Measurements from ENCODE around the gene RSBN1L. TPM values are rescaled to one million over a fixed set of nuclear protein-coding genes. Genes with fewer than 3 reads are reported as not detected.
A peak's percentile ranks its signal among the peaks of the same experiment; 100 is the strongest.

RSBN1L gene
- polyA plus RNA-seq, 1 donor from 2014 or later = 8.0 TPM

- peaks cover 15% of the 10 kb centered on the region for H3K36me3 Mint-ChIP-seq
- H3K27ac Mint-ChIP-seq = no peak overlapping the region
- H3K4me1 Mint-ChIP-seq = peaks cover 38 to 56% (median 40%) of the 10 kb centered on the region in 3 donors
- H3K9me3 Mint-ChIP-seq = peaks cover 2 to 18% (median 5%) of the 10 kb centered on the region in 3 donors
- H3K4me3 Mint-ChIP-seq = peak overlapping the region in 2 of 4 donors; percentile 48 to 68
- no peaks in the 10 kb centered on the region for H3K27me3 Mint-ChIP-seq
These were observed 112.3 kb downstream of the RSBN1L start for GRCh38 chr7:77808517-77808916.

DNA sequence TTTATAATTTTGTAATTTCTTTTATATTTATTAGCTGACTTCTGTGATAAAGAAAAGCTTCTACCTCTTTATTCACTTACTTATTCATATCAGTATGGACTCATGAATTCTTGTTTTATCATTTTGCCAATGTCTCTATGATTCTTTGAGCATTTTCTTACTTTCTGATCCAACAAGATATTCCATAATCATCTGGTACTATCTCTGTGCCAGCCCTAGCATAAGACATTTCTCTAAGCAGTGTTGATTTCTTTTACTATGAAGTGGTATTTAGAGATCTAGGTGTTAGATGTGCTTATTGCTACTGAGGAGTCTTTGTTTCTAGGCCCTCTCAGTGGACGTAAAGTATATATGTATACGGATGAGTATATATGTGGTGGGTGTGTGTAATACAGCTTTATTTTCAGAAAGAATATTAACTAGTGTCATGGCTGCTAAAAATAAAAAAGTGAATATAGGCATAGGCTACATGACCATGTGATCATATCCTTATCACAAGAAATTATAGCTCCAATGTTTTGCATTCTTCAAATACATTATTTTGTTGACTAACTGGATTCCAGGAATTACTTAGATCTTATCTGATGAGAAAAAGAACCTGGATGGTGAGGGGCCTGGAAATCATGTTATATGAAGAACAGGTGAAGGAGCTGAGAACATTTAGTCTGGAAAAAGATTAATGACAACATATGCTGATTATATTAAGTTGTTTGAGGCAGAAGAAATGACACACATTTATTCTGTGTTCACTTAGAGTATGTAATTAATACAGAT lies 115.4 kb downstream of the RSBN1L start:
- peaks cover 0 to 21% (median 3%) of the 10 kb centered on the region in 3 donors for H3K9me3 Mint-ChIP-seq
- H3K27me3 Mint-ChIP-seq = no peaks in the 10 kb centered on the region
- peak overlapping the region in 1 of 3 donors; percentile 78 for H3K27ac Mint-ChIP-seq
- peaks cover 32 to 54% (median 35%) of the 10 kb centered on the region in 3 donors for H3K4me1 Mint-ChIP-seq
- H3K36me3 Mint-ChIP-seq = peaks cover 11% of the 10 kb centered on the region
- peak overlapping the region in 2 of 4 donors; percentile 30 to 39 for H3K4me3 Mint-ChIP-seq

DNA sequence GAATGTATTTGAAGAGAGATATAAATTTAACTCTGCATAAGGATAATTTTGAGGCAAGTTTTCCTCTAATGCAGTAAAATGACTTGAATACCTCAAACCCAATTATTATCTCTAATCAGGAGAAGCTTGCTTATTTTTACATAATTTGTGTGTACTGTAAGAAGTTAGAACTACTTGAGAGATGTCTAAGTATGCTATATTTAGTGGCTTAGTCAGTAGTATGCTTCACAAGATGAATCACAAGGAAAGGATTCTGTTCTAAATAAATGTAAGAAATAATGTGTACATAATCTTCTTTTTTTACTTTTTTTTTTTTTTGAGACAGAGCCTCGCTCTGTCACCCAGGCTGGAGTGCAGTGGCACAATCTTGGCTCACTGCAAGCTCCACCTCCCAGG lies 116.0 kb downstream of the RSBN1L start:
- H3K36me3 Mint-ChIP-seq = peaks cover 13% of the 10 kb centered on the region
- H3K9me3 Mint-ChIP-seq = peaks cover under 1 to 22% (median 3%) of the 10 kb centered on the region in 3 donors
- peak overlapping the region in 1 of 4 donors; percentile 30 for H3K4me3 Mint-ChIP-seq
- H3K27ac Mint-ChIP-seq = peak overlapping the region in 2 of 3 donors; percentile 17 to 78
- H3K4me1 Mint-ChIP-seq = peaks cover 32 to 59% (median 38%) of the 10 kb centered on the region in 3 donors
- H3K27me3 Mint-ChIP-seq = no peaks in the 10 kb centered on the region

DNA sequence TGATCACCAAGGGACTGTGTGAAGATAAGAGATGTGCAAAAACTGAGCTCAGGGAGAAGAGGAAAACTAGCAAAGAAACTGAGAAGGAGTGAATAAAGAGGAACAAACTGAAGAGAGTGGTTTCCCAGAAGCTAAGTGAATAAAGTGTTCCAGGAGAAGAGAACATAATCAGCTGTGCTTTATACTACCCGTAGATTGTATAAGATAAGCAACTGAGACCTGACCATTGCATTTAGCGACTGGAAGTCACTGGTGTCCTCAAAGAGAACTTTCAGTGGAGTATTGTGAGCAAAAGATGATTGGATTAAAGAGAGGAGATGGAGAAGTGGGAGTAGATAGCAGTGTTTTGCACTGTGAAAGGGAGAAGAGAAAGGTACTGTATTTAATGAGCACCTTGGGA lies 116.9 kb downstream of the RSBN1L start:
- H3K27ac Mint-ChIP-seq = peak overlapping the region in 2 of 3 donors; percentile 5 to 84
- H3K4me3 Mint-ChIP-seq = peak overlapping the region in 2 of 4 donors; percentile 23 to 42
- no peaks in the 10 kb centered on the region for H3K27me3 Mint-ChIP-seq
- H3K4me1 Mint-ChIP-seq = peaks cover 31 to 57% (median 38%) of the 10 kb centered on the region in 3 donors
- peaks cover 2 to 16% (median 3%) of the 10 kb centered on the region in 3 donors for H3K9me3 Mint-ChIP-seq
- H3K36me3 Mint-ChIP-seq = peaks cover 11% of the 10 kb centered on the region

- H3K4me3 Mint-ChIP-seq = peak overlapping the region in 2 of 4 donors; percentile 12 to 14
- H3K36me3 Mint-ChIP-seq = peaks cover 24% of the 10 kb centered on the region
- H3K4me1 Mint-ChIP-seq = peaks cover 24 to 52% (median 36%) of the 10 kb centered on the region in 3 donors
- H3K27me3 Mint-ChIP-seq = no peaks in the 10 kb centered on the region
- peaks cover 13 to 30% (median 20%) of the 10 kb centered on the region in 3 donors for H3K9me3 Mint-ChIP-seq
- H3K27ac Mint-ChIP-seq = no peak overlapping the region
These were observed 122.8 kb downstream of the RSBN1L start for GRCh38 chr7:77819021-77819420.

GRCh38 chr7:77820967-77821366 lies 124.7 kb downstream of the RSBN1L start:
- Mint-ChIP-seq H3K9me3 (peaks cover 13 to 36% (median 24%) of the 10 kb centered on the region in 3 donors), H3K27me3 (no peaks in the 10 kb centered on the region), H3K4me1 (peaks cover 30 to 57% (median 34%) of the 10 kb centered on the region in 3 donors), H3K36me3 (peaks cover 24% of the 10 kb centered on the region), H3K4me3 (peak overlapping the region in 2 of 4 donors; percentile 50 to 77), H3K27ac (peak overlapping the region in 2 of 3 donors; percentile 71 to 76)

DNA sequence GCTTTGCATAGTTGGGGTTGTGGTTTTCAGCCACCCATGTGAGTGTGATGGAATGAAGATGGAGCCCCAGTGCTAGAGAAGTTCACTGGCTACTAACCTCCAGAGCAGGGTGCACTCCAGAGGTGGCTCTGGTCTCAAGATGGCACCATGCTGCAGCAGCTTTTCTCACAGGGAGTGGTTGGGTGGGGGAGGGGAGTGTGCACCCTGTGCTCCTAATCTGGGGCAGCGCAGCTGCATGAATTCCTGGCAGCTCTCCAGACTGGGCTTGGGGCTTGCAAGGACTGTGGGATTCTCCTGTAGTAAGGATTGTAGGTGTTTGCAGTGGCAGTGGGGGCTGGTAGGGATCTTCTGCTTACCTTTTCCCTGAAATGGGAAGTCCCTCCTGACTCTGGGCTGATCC lies 126.0 kb downstream of the RSBN1L start:
- H3K4me3 Mint-ChIP-seq = peak overlapping the region in 1 of 4 donors; percentile 74
- peaks cover 13 to 34% (median 24%) of the 10 kb centered on the region in 3 donors for H3K9me3 Mint-ChIP-seq
- H3K36me3 Mint-ChIP-seq = peaks cover 18% of the 10 kb centered on the region
- peak overlapping the region in 1 of 3 donors; percentile 71 for H3K27ac Mint-ChIP-seq
- H3K27me3 Mint-ChIP-seq = no peaks in the 10 kb centered on the region
- H3K4me1 Mint-ChIP-seq = peaks cover 36 to 57% (median 37%) of the 10 kb centered on the region in 3 donors

DNA sequence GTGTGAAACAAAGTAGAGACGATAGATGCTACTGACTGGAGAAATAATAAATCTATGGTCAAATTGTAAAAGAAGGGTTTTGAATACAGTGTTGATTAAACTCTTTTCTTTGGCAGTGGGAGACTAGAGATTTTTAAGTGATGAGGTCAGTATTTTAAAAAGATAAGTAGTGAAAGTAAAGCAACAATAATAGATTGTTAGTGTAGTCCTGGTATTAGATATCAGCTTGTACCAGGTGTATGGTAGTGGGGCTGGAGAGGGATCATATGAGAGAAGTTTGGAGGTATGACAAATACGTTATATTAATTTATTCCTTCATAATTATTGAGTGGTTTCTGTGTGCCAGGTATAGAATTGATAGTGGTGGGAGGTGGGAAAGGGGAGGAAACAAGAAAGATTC lies 127.5 kb downstream of the RSBN1L start:
- Mint-ChIP-seq H3K4me1 (peaks cover 41 to 55% (median 42%) of the 10 kb centered on the region in 3 donors), H3K27me3 (no peaks in the 10 kb centered on the region), H3K27ac (peak overlapping the region; percentile 90 to 96 (median 91)), H3K9me3 (peaks cover 8 to 25% (median 17%) of the 10 kb centered on the region in 3 donors), H3K36me3 (peaks cover 15% of the 10 kb centered on the region), H3K4me3 (peak overlapping the region; percentile 67 to 91 (median 89))

- Mint-ChIP-seq H3K9me3 (peaks cover 8 to 18% (median 10%) of the 10 kb centered on the region in 3 donors), H3K4me3 (peak overlapping the region in 2 of 4 donors; percentile 67 to 89), H3K36me3 (peaks cover 11% of the 10 kb centered on the region), H3K4me1 (peaks cover 40 to 53% (median 43%) of the 10 kb centered on the region in 3 donors), H3K27ac (peak overlapping the region; percentile 90 to 96 (median 91)), H3K27me3 (no peaks in the 10 kb centered on the region)
These were observed 128.4 kb downstream of the RSBN1L start for GRCh38 chr7:77824636-77825035.

GRCh38 chr7:77825131-77825530 lies 128.9 kb downstream of the RSBN1L start:
- peaks cover 7 to 18% (median 8%) of the 10 kb centered on the region in 3 donors for H3K9me3 Mint-ChIP-seq
- H3K27me3 Mint-ChIP-seq = no peaks in the 10 kb centered on the region
- peak overlapping the region in 2 of 4 donors; percentile 43 to 67 for H3K4me3 Mint-ChIP-seq
- peak overlapping the region; percentile 57 to 96 (median 59) for H3K27ac Mint-ChIP-seq
- H3K36me3 Mint-ChIP-seq = peaks cover 9% of the 10 kb centered on the region
- H3K4me1 Mint-ChIP-seq = peaks cover 44 to 57% (median 44%) of the 10 kb centered on the region in 3 donors

DNA sequence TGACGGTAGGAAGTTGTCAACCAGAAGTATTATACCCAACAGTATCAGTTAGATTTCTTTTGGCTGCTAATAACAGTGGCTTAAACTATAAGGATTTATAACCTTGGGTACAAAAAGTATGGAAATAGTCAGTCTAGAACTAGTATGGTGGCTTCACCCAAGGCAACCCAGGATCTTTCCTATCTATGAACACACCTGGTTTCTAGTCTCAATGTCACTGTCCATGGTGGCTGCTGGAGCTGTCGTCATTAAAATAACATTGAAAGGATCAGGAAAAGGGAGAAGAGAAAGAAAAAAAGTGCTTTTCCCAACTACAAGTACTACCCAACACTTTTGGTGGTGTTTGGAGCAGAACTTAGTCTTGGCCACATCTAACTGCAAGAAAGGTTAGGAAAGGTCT lies 130.0 kb downstream of the RSBN1L start:
- Mint-ChIP-seq H3K36me3 (peaks cover 3% of the 10 kb centered on the region), H3K4me1 (peaks cover 50 to 60% (median 54%) of the 10 kb centered on the region in 3 donors), H3K27me3 (no peaks in the 10 kb centered on the region), H3K4me3 (peak overlapping the region in 1 of 4 donors; percentile 13), H3K27ac (no peak overlapping the region), H3K9me3 (peaks cover 2 to 12% (median 4%) of the 10 kb centered on the region in 3 donors)

DNA sequence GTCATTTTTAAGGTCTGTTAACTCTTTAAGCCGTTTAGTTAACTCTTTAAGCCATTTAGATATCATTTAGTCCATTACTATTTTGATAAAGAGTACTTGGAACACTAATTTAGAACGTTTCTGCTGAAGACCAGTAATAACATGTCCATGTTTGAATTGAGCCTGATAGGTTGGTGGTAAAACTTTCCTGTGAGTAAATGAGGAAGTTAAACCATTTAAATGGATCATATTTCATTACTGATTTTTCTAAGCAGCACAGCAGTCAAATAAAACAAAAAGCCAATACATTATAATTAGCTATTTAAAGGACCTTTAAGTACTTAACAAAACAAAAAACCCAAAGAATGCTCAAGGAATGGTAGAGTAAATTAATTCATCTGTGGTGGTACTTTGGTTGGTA lies 131.7 kb downstream of the RSBN1L start:
- Mint-ChIP-seq H3K36me3 (no peaks in the 10 kb centered on the region), H3K4me3 (peak overlapping the region in 3 of 4 donors; percentile 28 to 83 (median 82)), H3K27me3 (no peaks in the 10 kb centered on the region), H3K9me3 (peaks cover 2 to 12% (median 4%) of the 10 kb centered on the region in 3 donors), H3K4me1 (peaks cover 54 to 70% (median 59%) of the 10 kb centered on the region in 3 donors), H3K27ac (peak overlapping the region in 2 of 3 donors; percentile 54 to 83)

DNA sequence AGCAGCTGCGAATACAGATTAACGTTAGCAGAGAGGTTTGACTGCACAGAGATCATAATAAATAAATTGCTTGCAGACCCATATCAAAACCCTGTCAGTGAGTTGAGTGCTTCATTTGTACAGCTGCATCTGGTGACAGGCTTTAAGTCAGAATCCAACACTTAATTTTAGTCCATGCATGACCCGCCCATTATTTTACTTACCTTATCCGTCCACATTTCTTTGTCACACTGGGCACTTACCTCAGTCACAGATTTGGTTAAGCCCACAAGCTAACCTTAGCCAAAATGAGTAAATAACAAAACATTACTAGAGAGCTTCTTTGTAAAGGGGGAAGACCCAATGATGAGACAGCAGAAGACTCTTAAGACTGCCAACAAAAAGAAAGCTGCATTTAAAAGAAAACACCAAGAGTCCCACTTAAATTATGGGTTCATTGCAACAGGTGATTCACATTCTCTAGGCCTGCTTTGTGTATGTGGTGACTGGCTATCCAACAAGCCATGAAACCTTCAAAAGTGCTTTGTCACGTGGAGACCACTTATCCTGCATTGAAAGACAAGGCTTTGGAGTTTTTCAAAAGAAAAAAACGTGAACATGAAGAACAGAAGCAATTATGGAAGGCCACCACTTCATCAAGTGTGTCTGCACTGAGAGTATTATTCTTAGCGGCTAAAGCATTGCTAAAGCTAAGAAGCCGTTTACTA lies 134.5 kb downstream of the RSBN1L start:
- H3K9me3 Mint-ChIP-seq = peaks cover under 1 to 7% (median 2%) of the 10 kb centered on the region in 3 donors
- no peaks in the 10 kb centered on the region for H3K27me3 Mint-ChIP-seq
- H3K4me1 Mint-ChIP-seq = peaks cover 56 to 70% (median 60%) of the 10 kb centered on the region in 3 donors
- peak overlapping the region in 3 of 4 donors; percentile 38 to 55 (median 39) for H3K4me3 Mint-ChIP-seq
- no peaks in the 10 kb centered on the region for H3K36me3 Mint-ChIP-seq
- peak overlapping the region in 2 of 3 donors; percentile 6 to 72 for H3K27ac Mint-ChIP-seq

DNA sequence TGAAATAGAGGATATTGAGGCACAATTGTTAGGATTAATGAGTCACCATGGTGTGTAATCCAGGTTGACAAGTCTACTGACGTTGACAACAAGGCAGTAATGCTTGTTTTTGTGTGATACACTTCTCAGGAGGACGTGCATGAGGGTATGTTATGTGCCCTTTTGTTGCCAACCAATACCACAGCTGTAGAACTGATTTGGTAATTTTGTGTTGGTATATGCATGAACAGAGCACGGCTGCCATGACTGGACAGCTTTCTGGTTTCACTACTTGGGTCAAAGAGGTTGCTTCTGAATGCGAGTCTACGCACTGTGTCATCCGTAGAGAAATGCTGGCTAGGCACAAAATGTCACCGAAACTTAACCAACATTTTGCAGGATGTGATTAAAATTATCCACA lies 135.2 kb downstream of the RSBN1L start:
- H3K4me3 Mint-ChIP-seq = peak overlapping the region in 2 of 4 donors; percentile 38 to 39
- H3K36me3 Mint-ChIP-seq = no peaks in the 10 kb centered on the region
- H3K9me3 Mint-ChIP-seq = peaks cover 0 to 3% (median 2%) of the 10 kb centered on the region in 3 donors
- H3K27me3 Mint-ChIP-seq = no peaks in the 10 kb centered on the region
- peaks cover 54 to 70% (median 58%) of the 10 kb centered on the region in 3 donors for H3K4me1 Mint-ChIP-seq
- H3K27ac Mint-ChIP-seq = peak overlapping the region in 2 of 3 donors; percentile 6 to 72

Data from IgD-negative memory B cell (primary cell).